ENCODE measurements around the gene CCDC38. TPM values are rescaled to one million over a fixed set of nuclear protein-coding genes. Genes with fewer than 3 reads are reported as not detected.

Gene CCDC38
- total RNA-seq, 1 experiment from 2014 or later = 0.26 TPM

GRCh38 chr12:95940514-95940913 lies 1.9 kb downstream of the CCDC38 start:
- H3K27me3 ChIP-seq (replicated peaks; ENCODE audit: insufficient read depth, low read depth, low read length, poor library complexity) = no peaks in the 10 kb centered on the region
- TF ChIP-seq CTCF (conservative IDR thresholded peaks at IDR 0.05; ENCODE audit: low read depth, low read length) = no peak
- no peak for TF ChIP-seq EZH2 (IDR thresholded peaks at IDR 0.05; ENCODE audit: borderline replicate concordance, low read depth, low read length, poor library complexity, severe bottlenecking)
- no peak overlapping the region for H3K27ac ChIP-seq (ENCODE audit: low read depth, low read length, poor library complexity, severe bottlenecking)
- ChIA-PET POLR2A (ENCODE audit: low non-redundant PET) (no interaction called here), CTCF (no interaction called here)
- H3K4me3 ChIP-seq (ENCODE audit: low read depth, low read length, poor library complexity, severe bottlenecking) = no peak overlapping the region
- no peaks in the 10 kb centered on the region for H3K4me1 ChIP-seq (ENCODE audit: insufficient read depth, low read length, poor library complexity, severe bottlenecking)
- intact Hi-C loops (cut with micrococcal nuclease; ENCODE audit: unreplicated experiment) = no loop called here
- BruUV-seq (replicated peaks) = no TSS peak
- H3K36me3 ChIP-seq (ENCODE audit: insufficient read depth, low read length, poor library complexity, severe bottlenecking) = no peaks in the 10 kb centered on the region
- no peak for DNase-seq (ENCODE audit: low spot score)
- H3K9me3 ChIP-seq (ENCODE audit: low read depth, low read length, poor library complexity, severe bottlenecking) = no peaks in the 10 kb centered on the region

GRCh38 chr12:95922231-95922630 lies 20.2 kb downstream of the CCDC38 start:
- peak; percentile 29 for DNase-seq (ENCODE audit: low spot score)
- no peak overlapping the region for H3K4me3 ChIP-seq (ENCODE audit: low read depth, low read length, poor library complexity, severe bottlenecking)
- H3K27ac ChIP-seq (ENCODE audit: low read depth, low read length, poor library complexity, severe bottlenecking) = no peak overlapping the region
- TF ChIP-seq EZH2 (IDR thresholded peaks at IDR 0.05; ENCODE audit: borderline replicate concordance, low read depth, low read length, poor library complexity, severe bottlenecking) (no peak), CTCF (conservative IDR thresholded peaks at IDR 0.05; ENCODE audit: low read depth, low read length) (no peak)
- no peaks in the 10 kb centered on the region for H3K27me3 ChIP-seq (replicated peaks; ENCODE audit: insufficient read depth, low read depth, low read length, poor library complexity)
- no TSS peak for BruUV-seq (replicated peaks)
- no peaks in the 10 kb centered on the region for H3K4me1 ChIP-seq (ENCODE audit: insufficient read depth, low read length, poor library complexity, severe bottlenecking)
- no peaks in the 10 kb centered on the region for H3K36me3 ChIP-seq (ENCODE audit: insufficient read depth, low read length, poor library complexity, severe bottlenecking)
- intact Hi-C loops (cut with micrococcal nuclease; ENCODE audit: unreplicated experiment) = no loop called here
- CTCF ChIA-PET = no interaction called here
- no peaks in the 10 kb centered on the region for H3K9me3 ChIP-seq (ENCODE audit: low read depth, low read length, poor library complexity, severe bottlenecking)
- POLR2A ChIA-PET (ENCODE audit: low non-redundant PET) = no interaction called here

DNA sequence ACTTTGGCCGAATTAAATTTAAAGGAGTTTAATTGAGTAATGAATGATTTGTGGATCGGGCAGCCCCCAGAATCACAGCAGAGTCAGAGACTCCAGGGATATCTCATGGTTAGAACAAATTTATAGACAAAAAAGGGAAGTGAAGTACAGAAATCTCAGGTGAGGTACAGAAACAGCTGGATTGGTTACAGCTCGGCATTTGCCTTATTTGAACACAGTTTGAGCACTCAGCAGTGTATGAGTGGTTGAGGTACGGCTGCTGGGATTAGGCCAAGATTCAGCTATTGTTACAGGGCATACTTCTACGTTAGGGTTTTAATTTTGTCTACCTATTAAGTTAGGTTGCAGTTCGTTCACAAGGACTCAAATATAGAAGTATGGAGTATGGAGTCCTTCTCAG lies 23.3 kb downstream of the CCDC38 start:
- BruUV-seq (replicated peaks) = no TSS peak
- intact Hi-C loops (cut with micrococcal nuclease; ENCODE audit: unreplicated experiment) = loop anchor here (5.0 kb wide), 2 partner anchors 43 to 598 kb away; no protein-coding TSS in a partner anchor

More for the DNA sequence above, 23.3 kb downstream of the CCDC38 start:
- TF ChIP-seq CTCF (conservative IDR thresholded peaks at IDR 0.05; ENCODE audit: low read depth, low read length) (no peak), EZH2 (IDR thresholded peaks at IDR 0.05; ENCODE audit: borderline replicate concordance, low read depth, low read length, poor library complexity, severe bottlenecking) (no peak)
- H3K4me1 ChIP-seq (ENCODE audit: insufficient read depth, low read length, poor library complexity, severe bottlenecking) = no peaks in the 10 kb centered on the region
- POLR2A ChIA-PET (ENCODE audit: low non-redundant PET) = no interaction called here
- H3K36me3 ChIP-seq (ENCODE audit: insufficient read depth, low read length, poor library complexity, severe bottlenecking) = no peaks in the 10 kb centered on the region
- no peaks in the 10 kb centered on the region for H3K27me3 ChIP-seq (replicated peaks; ENCODE audit: insufficient read depth, low read depth, low read length, poor library complexity)
- H3K4me3 ChIP-seq (ENCODE audit: low read depth, low read length, poor library complexity, severe bottlenecking) = no peak overlapping the region
- DNase-seq (ENCODE audit: low spot score) = no peak
- CTCF ChIA-PET = interaction anchor here (0.6 to 1.5 kb wide), 4 partner anchors 39 to 1004 kb away, joined by 3 to 10 read pairs (median 4); no protein-coding TSS in a partner anchor
- H3K9me3 ChIP-seq (ENCODE audit: low read depth, low read length, poor library complexity, severe bottlenecking) = no peaks in the 10 kb centered on the region
- no peak overlapping the region for H3K27ac ChIP-seq (ENCODE audit: low read depth, low read length, poor library complexity, severe bottlenecking)
